Measurements from ENCODE around the gene ADGB. TPM values are rescaled to one million over a fixed set of nuclear protein-coding genes. Genes with fewer than 3 reads are reported as not detected.
"Not testable (repeated sequence)": the region's sequence is repeated elsewhere in the genome, so short reads cannot be mapped to it uniquely, and the experiment has no call there.

The ADGB gene
- total RNA-seq, 1 donor from 2014 or later = not detected

DNA sequence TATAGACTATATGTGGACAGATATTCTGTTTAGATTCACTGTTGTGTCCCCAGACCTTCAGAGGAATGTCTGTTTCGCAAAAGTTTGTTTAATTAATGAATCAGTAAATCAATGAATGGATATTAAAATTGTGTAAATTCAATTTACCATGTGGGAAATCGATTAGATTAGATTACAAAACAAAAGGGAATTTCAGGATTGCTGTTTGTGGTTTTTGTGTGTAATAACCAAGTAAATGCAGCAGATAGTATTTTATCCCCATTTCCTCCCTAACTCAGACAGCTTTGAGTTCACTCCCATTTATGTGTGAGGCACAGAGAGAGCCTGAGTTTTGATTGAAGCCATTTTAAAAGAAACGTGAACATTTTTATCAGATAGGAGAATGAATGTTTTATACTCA lies 214.8 kb downstream of the ADGB start:
- Mint-ChIP-seq H3K4me3 (ENCODE audit: unreplicated experiment) (no peak overlapping the region), H3K27ac (ENCODE audit: unreplicated experiment) (no peak overlapping the region), H3K4me1 (ENCODE audit: unreplicated experiment) (peaks cover 13% of the 10 kb centered on the region), H3K36me3 (ENCODE audit: unreplicated experiment) (no peaks in the 10 kb centered on the region), H3K27me3 (ENCODE audit: unreplicated experiment) (no peaks in the 10 kb centered on the region), H3K9me3 (ENCODE audit: unreplicated experiment) (no peaks in the 10 kb centered on the region)
- no peak for DNase-seq (ENCODE audit: extremely low spot score, unreplicated experiment)
- TF ChIP-seq, protein P1, sequence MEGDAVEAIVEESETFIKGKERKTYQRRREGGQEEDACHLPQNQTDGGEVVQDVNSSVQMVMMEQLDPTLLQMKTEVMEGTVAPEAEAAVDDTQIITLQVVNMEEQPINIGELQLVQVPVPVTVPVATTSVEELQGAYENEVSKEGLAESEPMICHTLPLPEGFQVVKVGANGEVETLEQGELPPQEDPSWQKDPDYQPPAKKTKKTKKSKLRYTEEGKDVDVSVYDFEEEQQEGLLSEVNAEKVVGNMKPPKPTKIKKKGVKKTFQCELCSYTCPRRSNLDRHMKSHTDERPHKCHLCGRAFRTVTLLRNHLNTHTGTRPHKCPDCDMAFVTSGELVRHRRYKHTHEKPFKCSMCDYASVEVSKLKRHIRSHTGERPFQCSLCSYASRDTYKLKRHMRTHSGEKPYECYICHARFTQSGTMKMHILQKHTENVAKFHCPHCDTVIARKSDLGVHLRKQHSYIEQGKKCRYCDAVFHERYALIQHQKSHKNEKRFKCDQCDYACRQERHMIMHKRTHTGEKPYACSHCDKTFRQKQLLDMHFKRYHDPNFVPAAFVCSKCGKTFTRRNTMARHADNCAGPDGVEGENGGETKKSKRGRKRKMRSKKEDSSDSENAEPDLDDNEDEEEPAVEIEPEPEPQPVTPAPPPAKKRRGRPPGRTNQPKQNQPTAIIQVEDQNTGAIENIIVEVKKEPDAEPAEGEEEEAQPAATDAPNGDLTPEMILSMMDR (IDR thresholded peaks at IDR 0.05) = no peak

DNA sequence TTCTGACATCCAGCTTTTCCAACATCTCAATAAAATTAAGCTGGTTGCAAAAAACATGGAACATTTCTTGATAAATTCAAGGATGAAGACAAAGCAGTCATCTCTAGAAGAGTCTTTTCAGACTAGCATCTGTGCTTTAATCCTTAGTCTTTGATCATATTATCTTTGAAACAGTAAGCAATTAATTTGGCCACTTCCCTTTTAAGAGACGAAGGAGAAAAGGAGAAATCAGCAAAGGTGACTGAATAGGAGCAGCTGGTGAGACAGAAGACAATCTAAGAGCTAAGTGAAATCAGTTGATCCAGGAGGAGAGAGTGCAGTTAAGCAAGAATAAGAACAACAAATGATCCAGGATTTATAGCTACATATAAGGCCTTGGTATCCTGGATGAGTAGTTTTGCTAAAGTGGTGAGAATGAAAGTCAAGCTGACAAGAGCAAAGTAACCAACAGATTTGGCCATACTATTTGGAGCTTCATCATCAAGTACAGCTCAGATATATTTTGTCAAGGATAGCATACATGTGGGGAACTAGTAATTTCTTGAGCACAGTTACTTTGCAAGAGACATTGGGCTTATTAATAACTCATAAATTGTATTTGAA lies 215.5 kb downstream of the ADGB start:
- Mint-ChIP-seq H3K27me3 (ENCODE audit: unreplicated experiment) (no peaks in the 10 kb centered on the region), H3K27ac (ENCODE audit: unreplicated experiment) (no peak overlapping the region), H3K4me1 (ENCODE audit: unreplicated experiment) (peaks cover 15% of the 10 kb centered on the region), H3K36me3 (ENCODE audit: unreplicated experiment) (no peaks in the 10 kb centered on the region), H3K4me3 (ENCODE audit: unreplicated experiment) (no peak overlapping the region), H3K9me3 (ENCODE audit: unreplicated experiment) (no peaks in the 10 kb centered on the region)
- no peak for DNase-seq (ENCODE audit: extremely low spot score, unreplicated experiment)
- TF ChIP-seq, protein P1 (IDR thresholded peaks at IDR 0.05) = no peak

DNA sequence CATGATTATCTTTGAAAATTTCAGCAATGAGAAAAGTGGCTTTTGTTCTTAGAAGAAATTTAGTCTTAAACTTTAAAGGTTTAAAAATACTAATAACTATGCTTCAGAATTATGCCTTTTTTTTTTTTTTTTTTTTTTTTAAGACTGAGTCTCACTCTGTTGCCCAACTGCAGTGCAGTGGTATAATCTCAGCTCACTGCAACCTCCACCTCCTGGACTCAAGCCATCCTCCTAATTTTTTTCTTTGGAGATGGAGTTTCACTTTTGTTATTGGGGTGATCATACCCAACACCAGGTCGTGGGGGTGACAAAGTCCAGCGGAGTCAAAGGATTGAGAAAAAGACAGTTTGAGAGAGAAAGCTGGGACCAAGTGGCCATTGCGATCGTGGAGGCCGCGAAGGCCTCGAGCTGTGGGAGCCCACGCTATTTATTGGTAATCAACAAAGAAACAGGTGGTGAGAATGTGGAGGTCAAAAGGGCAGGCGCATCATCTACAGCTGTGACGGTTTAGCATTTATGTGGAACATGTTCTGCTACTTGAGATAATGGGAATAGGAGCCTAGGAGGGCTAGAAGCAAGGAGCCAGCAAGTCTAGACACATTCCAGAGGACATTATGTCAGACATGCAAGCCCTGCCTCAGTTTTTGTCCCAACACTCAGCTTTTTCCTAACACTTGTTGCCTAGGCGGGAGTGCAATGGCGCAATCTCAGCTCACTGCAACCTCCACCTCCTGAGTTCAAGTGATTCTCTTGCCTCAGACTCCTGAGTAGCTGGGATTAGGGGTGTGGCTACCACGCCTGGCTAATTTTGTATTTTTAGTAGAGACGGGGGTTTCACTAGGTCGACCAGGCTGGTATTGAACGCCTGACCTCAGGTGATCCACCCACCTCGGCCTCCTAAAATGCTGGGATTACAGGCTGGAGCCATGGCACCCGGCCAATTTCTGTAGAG lies 217.0 kb downstream of the ADGB start:
- not testable (repeated sequence) for H3K27me3 Mint-ChIP-seq (ENCODE audit: unreplicated experiment); H3K27ac Mint-ChIP-seq (ENCODE audit: unreplicated experiment); H3K9me3 Mint-ChIP-seq (ENCODE audit: unreplicated experiment); DNase-seq (ENCODE audit: extremely low spot score, unreplicated experiment); H3K4me3 Mint-ChIP-seq (ENCODE audit: unreplicated experiment); H3K36me3 Mint-ChIP-seq (ENCODE audit: unreplicated experiment)
- peaks cover 19% of the 10 kb centered on the region for H3K4me1 Mint-ChIP-seq (ENCODE audit: unreplicated experiment)

DNA sequence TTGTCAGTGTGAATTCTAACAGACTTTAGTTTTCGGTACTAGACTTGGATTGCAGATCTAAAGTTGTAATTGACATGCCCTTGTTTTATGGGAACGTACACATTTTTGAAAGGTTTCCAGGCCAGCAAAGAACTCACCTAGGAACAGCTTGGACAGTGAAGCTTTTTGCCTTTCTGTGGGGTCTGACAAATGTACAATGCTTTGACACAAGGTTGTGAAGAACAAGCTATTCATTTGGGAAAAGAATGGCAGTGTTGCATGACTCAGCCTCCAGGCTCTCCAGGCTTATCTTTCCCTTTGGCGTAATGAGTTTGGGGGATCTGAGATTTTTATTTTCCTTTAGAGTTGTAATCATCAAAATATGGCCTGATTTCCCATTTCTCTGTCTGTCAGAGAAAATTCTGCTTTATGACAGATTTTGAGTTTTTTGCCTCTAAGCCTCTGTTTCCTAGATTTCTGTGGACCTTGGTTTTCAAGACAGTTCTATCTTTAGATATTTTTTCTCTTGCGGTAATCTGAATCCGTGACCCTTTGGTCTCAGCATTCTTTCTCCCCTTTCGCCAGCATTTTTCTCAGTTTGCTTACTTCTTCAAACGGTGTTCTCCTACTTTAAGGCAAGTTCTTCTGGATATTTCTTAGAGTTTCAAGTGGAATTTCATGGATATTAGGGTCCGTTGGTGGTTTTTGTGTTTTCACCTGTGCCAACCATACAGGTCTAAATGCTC lies 221.0 kb downstream of the ADGB start:
- Mint-ChIP-seq H3K27ac (ENCODE audit: unreplicated experiment) (no peak overlapping the region), H3K4me3 (ENCODE audit: unreplicated experiment) (no peak overlapping the region), H3K9me3 (ENCODE audit: unreplicated experiment) (peaks cover 12% of the 10 kb centered on the region), H3K36me3 (ENCODE audit: unreplicated experiment) (no peaks in the 10 kb centered on the region), H3K27me3 (ENCODE audit: unreplicated experiment) (no peaks in the 10 kb centered on the region), H3K4me1 (ENCODE audit: unreplicated experiment) (peaks cover 6% of the 10 kb centered on the region)
- TF ChIP-seq, protein P1 (IDR thresholded peaks at IDR 0.05) = no peak
- no peak for DNase-seq (ENCODE audit: extremely low spot score, unreplicated experiment)

DNA sequence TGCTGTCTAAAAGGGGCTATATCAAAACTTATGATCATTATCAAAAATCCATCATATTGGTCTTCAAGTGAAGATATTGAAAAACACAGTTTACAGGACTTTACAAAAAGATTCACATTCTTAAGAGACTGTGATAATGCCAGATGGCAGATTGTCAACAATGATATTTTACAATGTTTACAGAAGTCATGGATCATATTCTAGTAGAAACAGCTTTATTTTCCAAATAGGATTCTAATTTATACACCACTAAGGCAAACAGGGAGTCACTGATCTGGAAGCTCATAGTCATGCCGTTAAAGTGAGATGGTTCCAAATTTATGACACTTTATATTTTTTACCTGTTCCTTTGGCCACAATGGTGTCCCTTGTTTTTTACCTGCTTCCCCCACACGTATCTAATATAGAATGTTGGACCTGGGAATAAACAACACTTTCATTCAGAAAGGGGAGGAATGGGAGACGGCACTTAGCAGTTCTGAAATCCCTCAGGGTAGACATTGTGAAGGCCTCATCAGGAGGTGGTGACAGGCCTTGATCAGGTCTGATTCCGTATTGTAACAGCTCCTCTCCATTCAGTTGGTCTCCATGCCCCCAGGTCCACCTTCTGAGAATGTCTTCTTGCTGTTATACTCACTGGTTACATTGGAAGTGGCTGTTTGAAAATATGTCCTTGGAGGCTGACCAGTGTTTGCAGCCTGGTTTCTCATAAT lies 228.6 kb downstream of the ADGB start:
- Mint-ChIP-seq H3K36me3 (ENCODE audit: unreplicated experiment) (no peaks in the 10 kb centered on the region), H3K4me3 (ENCODE audit: unreplicated experiment) (no peak overlapping the region), H3K4me1 (ENCODE audit: unreplicated experiment) (no peaks in the 10 kb centered on the region), H3K9me3 (ENCODE audit: unreplicated experiment) (peaks cover 12% of the 10 kb centered on the region), H3K27ac (ENCODE audit: unreplicated experiment) (no peak overlapping the region), H3K27me3 (ENCODE audit: unreplicated experiment) (no peaks in the 10 kb centered on the region)
- no peak for DNase-seq (ENCODE audit: extremely low spot score, unreplicated experiment)
- TF ChIP-seq, protein P1 (IDR thresholded peaks at IDR 0.05) = no peak

Data from osteocyte (in vitro differentiated cells).